K562 (cell line): ENCODE measurements around the gene WDR47. TPM values are rescaled to one million over a fixed set of nuclear protein-coding genes. Genes with fewer than 3 reads are reported as not detected.

Source experiments
- CBX8 ChIP-seq: fragments of 200-600 bp; sonication (generic); IDR thresholded peaks from 2 replicates; pipeline ENCODE4 v1.6.1; 2012; ENCODE audit warnings: borderline replicate concordance, mixed run types, low read depth, mild to moderate bottlenecking, moderate library complexity, mixed read lengths, low read length, control low read depth, inconsistent platforms; ENCODE audit not compliant: poor library complexity, severe bottlenecking; ENCODE audit errors: extremely low read depth
- CXXC5 ChIP-seq: fragments of 250-450 bp; sonication (Bioruptor Pico); IDR thresholded peaks from 2 replicates; pipeline ENCODE4 v1.8.0; 2022; ENCODE audit warnings: inconsistent platforms, mild to moderate bottlenecking, moderate library complexity
- GTF2A2 ChIP-seq: IDR thresholded peaks from 2 replicates; pipeline ENCODE4 v1.6.1; 2016; ENCODE audit warnings: mild to moderate bottlenecking, missing genetic modification characterization, missing compliant biosample characterization
- HDAC1 ChIP-seq, 2 experiments: fragments of 450-650 bp; IDR thresholded peaks; 2 replicates each; pipeline ENCODE4 v1.6.1; 2016 to 2017; ENCODE audit warnings: inconsistent platforms in 1 of 2, mild to moderate bottlenecking in 1 of 2, moderate library complexity in 1 of 2
- HDAC6 ChIP-seq: IDR thresholded peaks from 2 replicates; pipeline ENCODE4 v1.6.1; 2012; ENCODE audit warnings: low read depth, mild to moderate bottlenecking, control low read depth, inconsistent platforms, low read length, moderate library complexity
- HDAC8 ChIP-seq: fragments of 450-650 bp; IDR thresholded peaks from 2 replicates; pipeline ENCODE4 v1.6.1; 2016; ENCODE audit warnings: mild to moderate bottlenecking, missing genetic modification characterization, moderate library complexity, missing compliant biosample characterization
- KDM5B ChIP-seq: fragments of 200-600 bp; sonication (generic); IDR thresholded peaks from 2 replicates; pipeline ENCODE4 v1.6.1; 2012; ENCODE audit warnings: low read depth, mild to moderate bottlenecking, moderate library complexity, low read length, control low read depth, inconsistent platforms; ENCODE audit not compliant: insufficient replicate concordance
- MCM3 ChIP-seq: fragments of 450-650 bp; IDR thresholded peaks from 2 replicates; pipeline ENCODE4 v1.6.1; 2016
- MEF2A ChIP-seq: IDR thresholded peaks from 2 replicates; pipeline ENCODE4 v1.6.1; 2011; ENCODE audit warnings: low read depth, mild to moderate bottlenecking, low read length, moderate library complexity; ENCODE audit not compliant: control insufficient read depth
- MEIS2 ChIP-seq: fragments of 450-650 bp; IDR thresholded peaks from 2 replicates; pipeline ENCODE4 v1.6.1; 2014; ENCODE audit warnings: mild to moderate bottlenecking; ENCODE audit not compliant: partially characterized antibody
- MNT ChIP-seq, 2 experiments: fragments of 450-650 bp; conservative IDR thresholded peaks; 2 replicates each; pipeline ENCODE4 v1.6.1; 2017; ENCODE audit warnings: mild to moderate bottlenecking in 2 of 2, moderate library complexity in 2 of 2
- U2AF1 ChIP-seq: fragments of 200-400 bp; formaldehyde crosslinking; optimal IDR thresholded peaks from 2 replicates; pipeline ENCODE3; 2017; ENCODE audit warnings: mild to moderate bottlenecking, low read depth, low read length, moderate library complexity
- ZBED1 ChIP-seq: IDR thresholded peaks from 2 replicates; pipeline ENCODE4 v1.6.1; 2014
- ZBTB34 ChIP-seq: fragments of 250-450 bp; sonication (Bioruptor Pico); IDR thresholded peaks from 2 replicates; pipeline ENCODE4 v1.8.0; 2021; ENCODE audit warnings: mild to moderate bottlenecking, moderate library complexity
- ZFP36 ChIP-seq: fragments of 150-350 bp; IDR thresholded peaks from 2 replicates; pipeline ENCODE4 v1.6.1; 2018; ENCODE audit warnings: low read length, low read depth; ENCODE audit not compliant: partially characterized antibody
- ZHX1 ChIP-seq: fragments of 150-350 bp; conservative IDR thresholded peaks from 2 replicates; pipeline ENCODE4 v1.6.1; 2014; ENCODE audit warnings: low read length
- ZNF24 ChIP-seq: fragments of 450-650 bp; IDR thresholded peaks from 2 replicates; pipeline ENCODE4 v1.6.1; 2016
- ZNF431 ChIP-seq: sonication (generic); formaldehyde crosslinking; IDR thresholded peaks from 2 replicates; pipeline ENCODE4 v1.8.0; 2022; ENCODE audit warnings: mild to moderate bottlenecking, missing genetic modification reagents
- ZNF436 ChIP-seq: fragments of 250-450, 450-650 bp; sonication (Bioruptor Pico); formaldehyde crosslinking; IDR thresholded peaks from 2 replicates; pipeline ENCODE4 v1.7.0; 2020; ENCODE audit warnings: mild to moderate bottlenecking
- ZNF57 ChIP-seq: fragments of 450-650 bp; formaldehyde crosslinking; IDR thresholded peaks from 2 replicates; pipeline ENCODE4 v1.4.0; 2020; ENCODE audit warnings: mild to moderate bottlenecking, moderate library complexity
- ZNF830 ChIP-seq: fragments of 250-450 bp; sonication (Bioruptor Pico); IDR thresholded peaks from 2 replicates; pipeline ENCODE4 v1.5.0; 2021; ENCODE audit warnings: mild to moderate bottlenecking
- polyA plus RNA-seq, 8 experiments: library from polyadenylated mRNA; depleted of rRNA in 4 of 8; stranded (reverse) in 5 of 8; unstranded in 3 of 8; fragments of >200 nt; fragmentation: Nextera tagmentation in 2 of 8; fragmentation: Illumina TruSeq in 1 of 8; extraction: Ambion mirVana in 2 of 8; extraction: Trizol in 1 of 8; gene quantifications; 2 replicates each; pipeline versions ENCODE4 v1.2.1 to v1.2.3, GENCODE V29; 2011 to 2014; ENCODE audit warnings: inconsistent platforms in 1 of 8, missing spikeins in 1 of 8
- total RNA-seq, 7 experiments: library from RNA; depleted of rRNA in 6 of 7; stranded (reverse); fragments of >200 nt in 6 of 7; fragmentation: Illumina TruSeq in 2 of 7; extraction: Trizol in 2 of 7; gene quantifications; 2 replicates each; pipeline versions ENCODE4 v1.2.1 to v1.2.3, GENCODE V29; 2011 to 2021; ENCODE audit warnings: low replicate concordance in 1 of 7

Gene WDR47
- total and polyA plus RNA-seq, 9 of the 15 experiments (the other 6 are each of a cell fraction or from before 2014, with no cell fraction given): 1.3 to 10.1 (median 4.9) TPM

- no peak for TF ChIP-seq ZBTB34 (CRISPR knock-in tag)
- TF ChIP-seq ZNF830 (CRISPR knock-in tag): 0 out of 2 replicates have a peak, but pooled peaks have one; percentile 55
- TF ChIP-seq MEF2A: no peak
- no peak for TF ChIP-seq ZBED1
- no peak for TF ChIP-seq HDAC8 (tag)
- peak in 1 of 2 experiments; percentile 75; a peak in 2 of 4 replicates for TF ChIP-seq MNT (conservative IDR thresholded peaks at IDR 0.05)
- TF ChIP-seq GTF2A2: no peak
- TF ChIP-seq ZNF24: 0 out of 2 replicates have a peak, but pooled peaks have one; percentile 39
- TF ChIP-seq CBX8: no peak
- no peak for TF ChIP-seq ZNF57 (CRISPR knock-in tag)
- no peak for TF ChIP-seq MCM3
- TF ChIP-seq ZNF436 (CRISPR knock-in tag): no peak
- peak; percentile 92 for TF ChIP-seq MEIS2
- TF ChIP-seq HDAC6: no peak
- peak; percentile 97 for TF ChIP-seq KDM5B
- TF ChIP-seq ZFP36: peak; percentile 97
- no peak for TF ChIP-seq ZHX1
- peak; percentile 84 for TF ChIP-seq U2AF1
- peak in 1 of 2 experiments; percentile 80; a peak in 2 of 4 replicates for TF ChIP-seq HDAC1 (IDR thresholded peaks at IDR 0.05)
- no peak for TF ChIP-seq ZNF431
- peak; percentile 94 for TF ChIP-seq CXXC5 (CRISPR knock-in tag)
These were observed at the start of gene WDR47 (continued) for GRCh38 chr1:109041621-109042468.
